HCT116 (cell line): ENCODE results near the gene DENND5B. TPM values are rescaled to one million over a fixed set of nuclear protein-coding genes. Genes with fewer than 3 reads are reported as not detected.

Experiments
- ATAC-seq: fragments of 200-7000 bp; cut with Tn5 transposase; 2 replicates; pipeline ENCODE4 v1.9.1; 2020; ENCODE audit warnings: mild to moderate bottlenecking, moderate library complexity
- BruUV-seq: library from RNA; stranded (reverse); fragments of 400-500 nt; replicated peaks from 2 replicates; lab custom pipeline; 2021; lab: Mats Ljungman, UMichigan
- CTCF ChIA-PET: fragments of 300-600 bp; sonication (Branson Sonifier 250); formaldehyde crosslinking; loops from one replicate; lab custom pipeline; 2021; ENCODE audit warnings: antibody characterized with exemption; lab: Charles Lee
- POLR2A ChIA-PET: fragments of 300-600, 350-600 bp; sonication (Branson Sonifier 250); formaldehyde crosslinking; loops from one replicate; lab custom pipeline; 2021; ENCODE audit warnings: antibody characterized with exemption; lab: Charles Lee
- RAD21 ChIA-PET, 2 experiments: fragments of 300-600 bp; sonication (Branson Sonifier 250); formaldehyde crosslinking; loops; one replicate each; lab custom pipeline; 2023; ENCODE audit warnings: low total read pairs in 2 of 2; ENCODE audit not compliant: uncharacterized antibody in 2 of 2, unreplicated experiment in 2 of 2, low non-redundant PET in 1 of 2; lab: Charles Lee
- DNase-seq: peaks from one replicate; pipeline ENCODE4 v3.0.0-alpha.2; 2010; ENCODE audit warnings: low read depth, low spot score
- H2AFZ ChIP-seq: fragments of 200-600 bp; shearing (Covaris generic), sonication (generic); 2 replicates; pipeline ENCODE4 v1.6.1; 2017; ENCODE audit warnings: low read depth, mixed run types, mixed read lengths, antibody characterized with exemption, low read length; ENCODE audit not compliant: poor library complexity, severe bottlenecking
- H3K27ac ChIP-seq: 2 replicates; pipeline ENCODE4 v1.5.1; 2012; ENCODE audit warnings: low read depth, low read length
- H3K27me3 ChIP-seq: fragments of 200-600 bp; sonication (generic); 2 replicates; pipeline ENCODE4 v1.6.1; 2016; ENCODE audit warnings: mixed run types, low read length, mixed read lengths; ENCODE audit not compliant: insufficient read depth
- H3K36me3 ChIP-seq, 2 experiments: fragments of 200-500 bp in 1 of 2; fragments of 200-600 bp in 1 of 2; sonication (Bioruptor generic) in 1 of 2; sonication (generic) in 1 of 2; 2 replicates each; pipeline versions ENCODE4 v1.5.1 to v1.6.1; 2014 to 2016; ENCODE audit warnings: low read length in 2 of 2, inconsistent platforms in 1 of 2, mixed read lengths in 1 of 2, mixed run types in 1 of 2; ENCODE audit not compliant: insufficient read depth in 2 of 2, control insufficient read depth in 1 of 2
- H3K4me1 ChIP-seq, 2 experiments: fragments of 200-600 bp in 1 of 2; sonication (generic) in 1 of 2; 2 replicates each; pipeline versions ENCODE4 v1.5.1 to v1.6.1; 2012 to 2017; ENCODE audit warnings: low read length in 2 of 2, inconsistent platforms in 1 of 2, mild to moderate bottlenecking in 1 of 2, mixed read lengths in 1 of 2, mixed run types in 1 of 2, moderate library complexity in 1 of 2; ENCODE audit not compliant: insufficient read depth in 2 of 2, control insufficient read depth in 1 of 2
- H3K4me2 ChIP-seq: fragments of 200-600 bp; sonication (generic); 2 replicates; pipeline ENCODE4 v1.6.1; 2017; ENCODE audit warnings: mixed run types, low read length, mixed read lengths
- H3K4me3 ChIP-seq, 2 experiments: fragments of 200-600 bp in 1 of 2; sonication (generic) in 1 of 2; replicated peaks in 1 of 2; 2 replicates each; pipeline ENCODE4 v1.5.1; 2011 to 2016; ENCODE audit warnings: low read length in 2 of 2, control low read depth in 1 of 2, low read depth in 1 of 2, mild to moderate bottlenecking in 1 of 2, mixed read lengths in 1 of 2, mixed run types in 1 of 2
- H3K79me2 ChIP-seq: fragments of 200-600 bp; sonication (generic); 2 replicates; pipeline ENCODE4 v1.6.1; 2017; ENCODE audit warnings: mild to moderate bottlenecking, mixed run types, low read length, moderate library complexity, mixed read lengths; ENCODE audit not compliant: insufficient read depth
- H3K9ac ChIP-seq: fragments of 200-600 bp; sonication (generic); 2 replicates; pipeline ENCODE4 v1.6.1; 2016; ENCODE audit warnings: low read length, mixed read lengths
- H3K9me2 ChIP-seq: fragments of 200-600 bp; sonication (generic), shearing (Covaris generic); 2 replicates; pipeline ENCODE4 v1.6.1; 2017; ENCODE audit warnings: mixed run types, mild to moderate bottlenecking, moderate library complexity; ENCODE audit not compliant: insufficient read depth
- H3K9me3 ChIP-seq, 2 experiments: fragments of 200-500 bp in 1 of 2; fragments of 200-600 bp in 1 of 2; sonication (Bioruptor generic) in 1 of 2; sonication (generic) in 1 of 2; 2 replicates each; pipeline ENCODE4 v1.6.1; 2014 to 2017; ENCODE audit warnings: low read length in 2 of 2, mixed read lengths in 2 of 2, inconsistent platforms in 1 of 2, low read depth in 1 of 2, mild to moderate bottlenecking in 1 of 2, mixed run types in 1 of 2, moderate library complexity in 1 of 2; ENCODE audit not compliant: control insufficient read depth in 1 of 2, insufficient read depth in 1 of 2
- H4K20me1 ChIP-seq: fragments of 200-600 bp; sonication (generic), shearing (Covaris generic); 2 replicates; pipeline ENCODE4 v1.6.1; 2017; ENCODE audit warnings: mixed run types, mild to moderate bottlenecking, moderate library complexity; ENCODE audit not compliant: insufficient read depth
- ATF3 ChIP-seq: IDR thresholded peaks from 2 replicates; pipeline ENCODE4 v1.6.1; 2012
- CBX3 ChIP-seq: IDR thresholded peaks from 2 replicates; pipeline ENCODE4 v1.6.1; 2012; ENCODE audit warnings: low read depth
- CEBPB ChIP-seq: IDR thresholded peaks from 2 replicates; pipeline ENCODE4 v1.6.1; 2012; ENCODE audit warnings: low read depth
- EGR1 ChIP-seq: IDR thresholded peaks from 2 replicates; pipeline ENCODE4 v1.6.1; 2012; ENCODE audit warnings: low read depth
- ELF1 ChIP-seq: IDR thresholded peaks from 2 replicates; pipeline ENCODE4 v1.6.1; 2012; ENCODE audit warnings: low read depth, borderline replicate concordance
- EZH2 ChIP-seq: fragments of 200-600 bp; sonication (generic); IDR thresholded peaks from 2 replicates; pipeline ENCODE4 v1.6.1; 2017; ENCODE audit warnings: antibody characterized with exemption, mixed run types
- EZH2phosphoT487 ChIP-seq: fragments of 200-600 bp; IDR thresholded peaks from 2 replicates; pipeline ENCODE4 v1.6.1; 2018; ENCODE audit warnings: antibody characterized with exemption, borderline replicate concordance
- RAD21 ChIP-seq: IDR thresholded peaks from 2 replicates; pipeline ENCODE4 v1.6.1; 2012; ENCODE audit warnings: low read depth, mild to moderate bottlenecking
- SIN3A ChIP-seq: IDR thresholded peaks from 2 replicates; pipeline ENCODE4 v1.6.1; 2012; ENCODE audit warnings: low read depth
- SP1 ChIP-seq: IDR thresholded peaks from 2 replicates; pipeline ENCODE4 v1.6.1; 2012; ENCODE audit warnings: low read depth
- TCF7L2 ChIP-seq: IDR thresholded peaks from 2 replicates; pipeline ENCODE4 v1.7.0; 2011; ENCODE audit warnings: borderline replicate concordance, inconsistent platforms; ENCODE audit not compliant: insufficient read depth, insufficient read length; ENCODE audit errors: extremely low read depth
- YY1 ChIP-seq: IDR thresholded peaks from 2 replicates; pipeline ENCODE4 v1.6.1; 2011; ENCODE audit warnings: low read length, low read depth, moderate library complexity, mild to moderate bottlenecking; ENCODE audit not compliant: insufficient replicate concordance; ENCODE audit errors: extremely low read depth
- ZNF274 ChIP-seq: fragments of 200-500 bp; sonication (Bioruptor generic); IDR thresholded peaks from 2 replicates; pipeline ENCODE4 v1.6.1; 2014; ENCODE audit warnings: mild to moderate bottlenecking, low read depth, low read length, inconsistent platforms
- intact Hi-C: fragments of 100-400 bp; cut with micrococcal nuclease; formaldehyde crosslinking; loops from 2 replicates; pipeline ENCODE4 v1.10.0; 2022
- total RNA-seq: library from RNA; stranded (reverse); gene quantifications from one replicate; pipeline ENCODE4 v1.2.1, GENCODE V29; 2021; ENCODE audit not compliant: unreplicated experiment
- TF ChIP-seq, protein P1 (sequence below), 3 experiments: fragments of 200-600 bp in 1 of 3; sonication (generic) in 1 of 3; IDR thresholded peaks in 2 of 3; conservative IDR thresholded peaks in 1 of 3; 2 replicates each; pipeline ENCODE4 v1.5.1; 2012 to 2017; ENCODE audit warnings: low read depth in 2 of 3, low read length in 2 of 3, antibody characterized with exemption in 1 of 3, borderline replicate concordance in 1 of 3, control low read depth in 1 of 3, mild to moderate bottlenecking in 1 of 3, mixed read lengths in 1 of 3, mixed run types in 1 of 3, moderate library complexity in 1 of 3; ENCODE audit not compliant: insufficient read depth in 1 of 3
- TF ChIP-seq, protein P2 (sequence below): IDR thresholded peaks from 2 replicates; pipeline ENCODE4 v1.6.1; 2011; ENCODE audit warnings: mild to moderate bottlenecking, low read length, moderate library complexity; ENCODE audit not compliant: insufficient replicate concordance; ENCODE audit errors: extremely low read depth

The DENND5B gene
- total RNA-seq, 1 experiment from 2014 or later = 19.2 TPM

- ChIA-PET CTCF (no interaction called here), RAD21 (no interaction called here), POLR2A (interaction anchor here (1.4 kb wide), 1 partner anchor 14 kb away, joined by 3 read pairs; the partner anchor contains the start of gene SINHCAF)
- Histone ChIP-seq H3K36me3 (no peaks in the 10 kb centered on the region), H4K20me1 (no peaks in the 10 kb centered on the region), H3K9ac (no peak overlapping the region), H3K4me1 (peaks cover 12 to 14% of the 10 kb centered on the region in 2 experiments; a peak in 3 of 4 replicates), H3K27me3 (no peaks in the 10 kb centered on the region), H3K4me3 (no peak overlapping the region), H3K4me2 (peak overlapping the region; percentile 56), H3K79me2 (no peaks in the 10 kb centered on the region), H2AFZ (peak overlapping the region; percentile 74), H3K27ac (no peak overlapping the region), H3K9me2 (no peaks in the 10 kb centered on the region), H3K9me3 (no peaks in the 10 kb centered on the region)
- no peak for DNase-seq
- BruUV-seq = no TSS peak
- ATAC-seq = peak; percentile 46; the same call in 1 of the 2 replicates
- peak; percentile 39; the same call in 1 of the 2 replicates for TF ChIP-seq SP1
- no peak for TF ChIP-seq TCF7L2
- intact Hi-C loops = no loop called here
These were observed 250.9 kb downstream of the DENND5B start for GRCh38 chr12:31339831-31340622.

- ChIA-PET POLR2A (interaction anchor here (0.6 kb wide), 1 partner anchor 61 kb away, joined by 3 read pairs; no protein-coding TSS in a partner anchor), CTCF (no interaction called here), RAD21 (no interaction called here)
- Histone ChIP-seq H3K4me3 (no peak overlapping the region), H3K4me2 (no peak overlapping the region), H3K4me1 (peaks cover 12 to 14% of the 10 kb centered on the region in 2 experiments; a peak in 3 of 4 replicates), H3K27ac (no peak overlapping the region), H3K9ac (no peak overlapping the region), H3K36me3 (no peaks in the 10 kb centered on the region), H4K20me1 (no peaks in the 10 kb centered on the region), H3K9me3 (no peaks in the 10 kb centered on the region), H3K79me2 (no peaks in the 10 kb centered on the region), H3K27me3 (no peaks in the 10 kb centered on the region), H2AFZ (no peak overlapping the region), H3K9me2 (no peaks in the 10 kb centered on the region)
- intact Hi-C loops = no loop called here
- no TSS peak for BruUV-seq
- ATAC-seq (no peak), DNase-seq (no peak)
- TF ChIP-seq RAD21 = no peak
- TF ChIP-seq ZNF274 = no peak
- no peak for TF ChIP-seq EGR1
- TF ChIP-seq EZH2phosphoT487 = no peak
- TF ChIP-seq, protein P1, sequence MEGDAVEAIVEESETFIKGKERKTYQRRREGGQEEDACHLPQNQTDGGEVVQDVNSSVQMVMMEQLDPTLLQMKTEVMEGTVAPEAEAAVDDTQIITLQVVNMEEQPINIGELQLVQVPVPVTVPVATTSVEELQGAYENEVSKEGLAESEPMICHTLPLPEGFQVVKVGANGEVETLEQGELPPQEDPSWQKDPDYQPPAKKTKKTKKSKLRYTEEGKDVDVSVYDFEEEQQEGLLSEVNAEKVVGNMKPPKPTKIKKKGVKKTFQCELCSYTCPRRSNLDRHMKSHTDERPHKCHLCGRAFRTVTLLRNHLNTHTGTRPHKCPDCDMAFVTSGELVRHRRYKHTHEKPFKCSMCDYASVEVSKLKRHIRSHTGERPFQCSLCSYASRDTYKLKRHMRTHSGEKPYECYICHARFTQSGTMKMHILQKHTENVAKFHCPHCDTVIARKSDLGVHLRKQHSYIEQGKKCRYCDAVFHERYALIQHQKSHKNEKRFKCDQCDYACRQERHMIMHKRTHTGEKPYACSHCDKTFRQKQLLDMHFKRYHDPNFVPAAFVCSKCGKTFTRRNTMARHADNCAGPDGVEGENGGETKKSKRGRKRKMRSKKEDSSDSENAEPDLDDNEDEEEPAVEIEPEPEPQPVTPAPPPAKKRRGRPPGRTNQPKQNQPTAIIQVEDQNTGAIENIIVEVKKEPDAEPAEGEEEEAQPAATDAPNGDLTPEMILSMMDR (IDR thresholded peaks at IDR 0.05 in 2 of 3, conservative IDR thresholded peaks at IDR 0.05 in 1 of 3; ENCODE audit: borderline replicate concordance in 1 of 3, insufficient read depth in 1 of 3, low read depth in 2 of 3, low read length in 2 of 3) = no peak
- TF ChIP-seq ELF1 = no peak
- TF ChIP-seq ATF3 = no peak
- TF ChIP-seq YY1 = no peak
- TF ChIP-seq CBX3 = no peak
- TF ChIP-seq, protein P2, sequence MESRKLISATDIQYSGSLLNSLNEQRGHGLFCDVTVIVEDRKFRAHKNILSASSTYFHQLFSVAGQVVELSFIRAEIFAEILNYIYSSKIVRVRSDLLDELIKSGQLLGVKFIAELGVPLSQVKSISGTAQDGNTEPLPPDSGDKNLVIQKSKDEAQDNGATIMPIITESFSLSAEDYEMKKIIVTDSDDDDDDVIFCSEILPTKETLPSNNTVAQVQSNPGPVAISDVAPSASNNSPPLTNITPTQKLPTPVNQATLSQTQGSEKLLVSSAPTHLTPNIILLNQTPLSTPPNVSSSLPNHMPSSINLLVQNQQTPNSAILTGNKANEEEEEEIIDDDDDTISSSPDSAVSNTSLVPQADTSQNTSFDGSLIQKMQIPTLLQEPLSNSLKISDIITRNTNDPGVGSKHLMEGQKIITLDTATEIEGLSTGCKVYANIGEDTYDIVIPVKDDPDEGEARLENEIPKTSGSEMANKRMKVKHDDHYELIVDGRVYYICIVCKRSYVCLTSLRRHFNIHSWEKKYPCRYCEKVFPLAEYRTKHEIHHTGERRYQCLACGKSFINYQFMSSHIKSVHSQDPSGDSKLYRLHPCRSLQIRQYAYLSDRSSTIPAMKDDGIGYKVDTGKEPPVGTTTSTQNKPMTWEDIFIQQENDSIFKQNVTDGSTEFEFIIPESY = no peak
- TF ChIP-seq EZH2 = no peak
- no peak for TF ChIP-seq CEBPB
- no peak for TF ChIP-seq SIN3A
These were observed 253.0 kb downstream of the DENND5B start for GRCh38 chr12:31337952-31338351.
